ENCODE results near the gene CCL22.

The CCL22 gene

GRCh38 chr16:57383276-57384247 lies 25.0 kb downstream of the CCL22 start:
- no peak for DNase-seq (ENCODE audit: extremely low read depth, insufficient read length)
- H3K27me3 ChIP-seq (replicated peaks; ENCODE audit: control insufficient read depth, insufficient read depth, low read length), result no peaks in the 10 kb centered on the region
- no peak for TF ChIP-seq CTCF (IDR thresholded peaks at IDR 0.05; ENCODE audit: insufficient read depth, low read length, poor library complexity, severe bottlenecking)

GRCh38 chr16:57384248-57385070 lies 25.9 kb downstream of the CCL22 start:
- Histone ChIP-seq H3K36me3 (ENCODE audit: control insufficient read depth, insufficient read depth, low read length) (no peaks in the 10 kb centered on the region), H3K4me3 (replicated peaks; ENCODE audit: low read depth, low read length) (no peak overlapping the region), H3K27me3 (replicated peaks; ENCODE audit: control insufficient read depth, insufficient read depth, low read length) (no peaks in the 10 kb centered on the region)
- TF ChIP-seq CTCF (IDR thresholded peaks at IDR 0.05; ENCODE audit: insufficient read depth, low read length, poor library complexity, severe bottlenecking), result no peak
- no peak for DNase-seq (ENCODE audit: extremely low read depth, insufficient read length)

More at GRCh38 chr16:57383276-57384247, 25.0 kb downstream of the CCL22 start:
- Histone ChIP-seq H3K4me3 (replicated peaks; ENCODE audit: low read depth, low read length) (no peak overlapping the region), H3K36me3 (ENCODE audit: control insufficient read depth, insufficient read depth, low read length) (no peaks in the 10 kb centered on the region)

GRCh38 chr16:57385083-57385482 lies 26.5 kb downstream of the CCL22 start:
- Histone ChIP-seq H3K27me3 (replicated peaks; ENCODE audit: control insufficient read depth, insufficient read depth, low read length) (no peaks in the 10 kb centered on the region), H3K36me3 (ENCODE audit: control insufficient read depth, insufficient read depth, low read length) (no peaks in the 10 kb centered on the region), H3K4me3 (replicated peaks; ENCODE audit: low read depth, low read length) (no peak overlapping the region)
- no peak for DNase-seq (ENCODE audit: extremely low read depth, insufficient read length)
- TF ChIP-seq CTCF (IDR thresholded peaks at IDR 0.05; ENCODE audit: insufficient read depth, low read length, poor library complexity, severe bottlenecking), result no peak

- DNase-seq (ENCODE audit: extremely low read depth, insufficient read length), result no peak
- Histone ChIP-seq H3K27me3 (replicated peaks; ENCODE audit: control insufficient read depth, insufficient read depth, low read length) (no peaks in the 10 kb centered on the region), H3K4me3 (replicated peaks; ENCODE audit: low read depth, low read length) (no peak overlapping the region), H3K36me3 (ENCODE audit: control insufficient read depth, insufficient read depth, low read length) (no peaks in the 10 kb centered on the region)
- TF ChIP-seq CTCF (IDR thresholded peaks at IDR 0.05; ENCODE audit: insufficient read depth, low read length, poor library complexity, severe bottlenecking), result no peak
Measured at GRCh38 chr16:57386381-57386951, 27.9 kb downstream of the CCL22 start.

- Histone ChIP-seq H3K27me3 (replicated peaks; ENCODE audit: control insufficient read depth, insufficient read depth, low read length) (no peaks in the 10 kb centered on the region), H3K4me3 (replicated peaks; ENCODE audit: low read depth, low read length) (no peak overlapping the region), H3K36me3 (ENCODE audit: control insufficient read depth, insufficient read depth, low read length) (no peaks in the 10 kb centered on the region)
- no peak for DNase-seq (ENCODE audit: extremely low read depth, insufficient read length)
- no peak for TF ChIP-seq CTCF (IDR thresholded peaks at IDR 0.05; ENCODE audit: insufficient read depth, low read length, poor library complexity, severe bottlenecking)
Measured at GRCh38 chr16:57387598-57388354, 29.2 kb downstream of the CCL22 start.
